Kidney (tissue), 14 donors: ENCODE results near the gene OR51B6. TPM values are rescaled to one million over a fixed set of nuclear protein-coding genes. Genes with fewer than 3 reads are reported as not detected.

ENCODE experiments used
- DNase-seq, 5 donors: peaks; one replicate each; pipeline ENCODE4 v3.0.0-alpha.2; 2013 to 2020
- FAIRE-seq: peaks from 2 replicates; lab custom pipeline; 2012; peaks lifted over from hg19 to GRCh38; lab: Jason Lieb, UNC
- H3K27ac ChIP-seq, 2 donors: one replicate each; pipeline ENCODE4 v1.7.0; 2013; ENCODE audit warnings: low read depth in 2 of 2, low read length in 2 of 2, inconsistent platforms in 1 of 2
- H3K27me3 ChIP-seq: one replicate; pipeline ENCODE4 v1.7.1; 2013; ENCODE audit warnings: low read length, inconsistent platforms; ENCODE audit not compliant: control insufficient read depth, insufficient read depth
- H3K36me3 ChIP-seq, 3 donors: one replicate each; pipeline versions ENCODE4 v1.7.0 to v1.7.1; 2013; ENCODE audit warnings: low read length in 3 of 3, control low read depth in 1 of 3, inconsistent platforms in 1 of 3; ENCODE audit not compliant: insufficient read depth in 3 of 3, control insufficient read depth in 2 of 3
- H3K4me1 ChIP-seq, 3 donors: one replicate each; pipeline versions ENCODE4 v1.7.0 to v1.7.1; 2013; ENCODE audit warnings: low read length in 3 of 3, inconsistent platforms in 1 of 3, low read depth in 1 of 3; ENCODE audit not compliant: control insufficient read depth in 2 of 3, insufficient read depth in 2 of 3
- H3K4me3 ChIP-seq, 3 donors: one replicate each; pipeline versions ENCODE4 v1.7.0 to v1.8.1; 2013; ENCODE audit warnings: low read length in 3 of 3, control low read depth in 1 of 3, inconsistent platforms in 1 of 3
- H3K9ac ChIP-seq, 3 donors: one replicate each; pipeline versions ENCODE4 v1.7.0 to v1.7.1; 2013; ENCODE audit warnings: low read length in 3 of 3, control low read depth in 1 of 3, inconsistent platforms in 1 of 3
- H3K9me3 ChIP-seq, 3 donors: one replicate each; pipeline versions ENCODE4 v1.7.0 to v1.7.1; 2013; ENCODE audit warnings: low read length in 3 of 3, control low read depth in 1 of 3, inconsistent platforms in 1 of 3; ENCODE audit not compliant: control insufficient read depth in 2 of 3, insufficient read depth in 1 of 3
- intact Hi-C: fragments of 100-400 bp; cut with DNase I; formaldehyde crosslinking; loops from one replicate; pipeline ENCODE4 v1.11.1; 2022
- polyA plus RNA-seq: library from polyadenylated mRNA; stranded (reverse); fragments of 350-450 nt; fragmentation: Illumina TruSeq; extraction: RNeasy Lipid Tissue Mini Kit (QIAGEN cat#74804); gene quantifications from one replicate; pipeline ENCODE4 v1.2.3, GENCODE V29; 2014; ENCODE audit warnings: low read depth, low replicate concordance; ENCODE audit not compliant: insufficient read depth
- total RNA-seq: library from RNA; stranded (reverse); fragmentation: NEBNext Ultra II Directional; extraction: Animal tissue kit (Norgen Biotek cat#: 25700); gene quantifications from one replicate; pipeline ENCODE4 v1.2.1, GENCODE V29; 2021
- TF ChIP-seq, protein P1 (sequence below): IDR thresholded peaks from 3 replicates; pipeline ENCODE4 v1.5.1; 2012; ENCODE audit warnings: mild to moderate bottlenecking, moderate library complexity, borderline replicate concordance; ENCODE audit not compliant: insufficient read depth; ENCODE audit errors: extremely low read depth
- donor health status: control.
- donor health status: control.
- donor health status: control.
- donor health status: control.
- donor health status: control.
- donor health status: DM: yes; HTN: yes; CAD: no.
- donor health status: Normal renal cell carcinoma (clear cell type).

The OR51B6 gene
- total and polyA plus RNA-seq, 2 donors from 2014 or later = not detected

DNA sequence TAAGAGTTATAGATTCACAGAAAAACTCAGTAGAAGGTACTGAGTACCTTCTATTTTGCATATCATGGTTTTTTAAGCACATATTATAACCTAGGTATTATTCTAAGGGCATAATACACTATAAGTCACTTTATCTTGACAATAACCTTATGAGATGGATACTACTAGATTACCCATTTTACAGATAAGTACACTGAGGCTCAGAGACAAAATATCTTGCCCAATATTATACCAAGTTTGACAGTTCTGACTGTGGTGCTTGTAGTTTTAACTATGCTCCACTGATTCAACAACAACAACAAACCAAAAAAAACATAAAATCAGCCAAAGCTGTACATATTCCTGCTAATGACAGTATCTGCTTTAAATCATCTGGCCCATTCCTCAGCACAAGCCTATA lies 42.8 kb downstream of the OR51B6 start:
- Histone ChIP-seq H3K27ac (no peak overlapping the region), H3K4me1 (no peaks in the 10 kb centered on the region), H3K9me3 (no peaks in the 10 kb centered on the region), H3K27me3 (no peaks in the 10 kb centered on the region), H3K9ac (no peak overlapping the region), H3K4me3 (no peak overlapping the region), H3K36me3 (no peaks in the 10 kb centered on the region)
- TF ChIP-seq, protein P1, sequence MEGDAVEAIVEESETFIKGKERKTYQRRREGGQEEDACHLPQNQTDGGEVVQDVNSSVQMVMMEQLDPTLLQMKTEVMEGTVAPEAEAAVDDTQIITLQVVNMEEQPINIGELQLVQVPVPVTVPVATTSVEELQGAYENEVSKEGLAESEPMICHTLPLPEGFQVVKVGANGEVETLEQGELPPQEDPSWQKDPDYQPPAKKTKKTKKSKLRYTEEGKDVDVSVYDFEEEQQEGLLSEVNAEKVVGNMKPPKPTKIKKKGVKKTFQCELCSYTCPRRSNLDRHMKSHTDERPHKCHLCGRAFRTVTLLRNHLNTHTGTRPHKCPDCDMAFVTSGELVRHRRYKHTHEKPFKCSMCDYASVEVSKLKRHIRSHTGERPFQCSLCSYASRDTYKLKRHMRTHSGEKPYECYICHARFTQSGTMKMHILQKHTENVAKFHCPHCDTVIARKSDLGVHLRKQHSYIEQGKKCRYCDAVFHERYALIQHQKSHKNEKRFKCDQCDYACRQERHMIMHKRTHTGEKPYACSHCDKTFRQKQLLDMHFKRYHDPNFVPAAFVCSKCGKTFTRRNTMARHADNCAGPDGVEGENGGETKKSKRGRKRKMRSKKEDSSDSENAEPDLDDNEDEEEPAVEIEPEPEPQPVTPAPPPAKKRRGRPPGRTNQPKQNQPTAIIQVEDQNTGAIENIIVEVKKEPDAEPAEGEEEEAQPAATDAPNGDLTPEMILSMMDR = no peak
- FAIRE-seq (no peak), DNase-seq (no peak)
- intact Hi-C loops = no loop called here

DNA sequence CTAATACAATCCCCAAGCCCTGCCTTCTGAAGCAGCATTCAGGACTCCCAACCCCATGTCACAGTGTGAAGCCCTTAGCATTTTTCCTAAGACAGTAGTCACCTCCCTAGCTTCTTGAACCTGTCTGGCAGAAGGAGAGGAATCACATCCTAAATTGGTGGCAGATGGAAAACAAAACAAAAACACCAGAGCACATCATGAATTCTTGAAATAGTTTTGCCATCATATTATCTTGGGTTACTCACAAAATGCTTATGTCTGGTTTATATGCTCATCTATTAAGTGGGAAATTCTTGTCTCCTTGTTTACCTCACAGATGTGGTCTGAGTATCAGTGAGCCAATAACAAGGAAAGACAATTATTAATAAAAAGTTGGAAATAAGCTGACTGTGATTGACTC lies 47.6 kb downstream of the OR51B6 start:
- no peaks in the 10 kb centered on the region for H3K9me3 ChIP-seq
- H3K27me3 ChIP-seq = no peaks in the 10 kb centered on the region
- DNase-seq = no peak
- intact Hi-C loops = no loop called here
- no peak overlapping the region for H3K9ac ChIP-seq
- no peaks in the 10 kb centered on the region for H3K4me1 ChIP-seq
- TF ChIP-seq, protein P1 = no peak
- no peaks in the 10 kb centered on the region for H3K36me3 ChIP-seq
- no peak overlapping the region for H3K4me3 ChIP-seq
- no peak for FAIRE-seq
- no peak overlapping the region for H3K27ac ChIP-seq

Other genes starting within 250 kb of the OR51B6 start
- gene OR52A5, start 213.2 kb upstream of the OR51B6 start, total RNA-seq = not detected
- gene OR52A5, start 213.2 kb upstream of the OR51B6 start, polyA plus RNA-seq = not detected
- gene OR52A1, start 196.8 kb upstream of the OR51B6 start, total RNA-seq = not detected
- not detected for gene OR52A1, start 196.8 kb upstream of the OR51B6 start, polyA plus RNA-seq
- gene OR51V1, start 150.8 kb upstream of the OR51B6 start, total RNA-seq = not detected
- gene OR51V1, start 150.8 kb upstream of the OR51B6 start, polyA plus RNA-seq = not detected
- gene HBB, start 124.4 kb upstream of the OR51B6 start, total RNA-seq = 59.9 TPM
- 10.9 TPM for gene HBB, start 124.4 kb upstream of the OR51B6 start, polyA plus RNA-seq
- gene HBD, start 117.0 kb upstream of the OR51B6 start, total RNA-seq = 1.3 TPM
- gene HBD, start 117.0 kb upstream of the OR51B6 start, polyA plus RNA-seq = 5.6 TPM
- not detected for gene HBG1, start 101.7 kb upstream of the OR51B6 start, total RNA-seq
- gene HBG1, start 101.7 kb upstream of the OR51B6 start, polyA plus RNA-seq = not detected
- not detected for gene HBG2, start 96.7 kb upstream of the OR51B6 start, total RNA-seq
- not detected for gene HBG2, start 96.7 kb upstream of the OR51B6 start, polyA plus RNA-seq
- gene HBE1, start 81.6 kb upstream of the OR51B6 start, total RNA-seq = not detected
- not detected for gene HBE1, start 81.6 kb upstream of the OR51B6 start, polyA plus RNA-seq
- not detected for gene OR51B4, start 49.6 kb upstream of the OR51B6 start, total RNA-seq
- gene OR51B4, start 49.6 kb upstream of the OR51B6 start, polyA plus RNA-seq = not detected
- gene OR51B2, start 27.2 kb upstream of the OR51B6 start, total RNA-seq = not detected
- not detected for gene OR51B2, start 27.2 kb upstream of the OR51B6 start, polyA plus RNA-seq
- gene OR51B5, start 8.0 kb upstream of the OR51B6 start, total RNA-seq = not detected
- gene OR51B5, start 8.0 kb upstream of the OR51B6 start, polyA plus RNA-seq = not detected
- gene OR51M1, start 32.3 kb downstream of the OR51B6 start, total RNA-seq = not detected
- not detected for gene OR51M1, start 32.3 kb downstream of the OR51B6 start, polyA plus RNA-seq
- not detected for gene OR51Q1, start 70.6 kb downstream of the OR51B6 start, total RNA-seq
- not detected for gene OR51Q1, start 70.6 kb downstream of the OR51B6 start, polyA plus RNA-seq
- 0.35 TPM for gene OR51I1, start 90.0 kb downstream of the OR51B6 start, total RNA-seq
- gene OR51I1, start 90.0 kb downstream of the OR51B6 start, polyA plus RNA-seq = not detected
- gene OR51I2, start 97.8 kb downstream of the OR51B6 start, total RNA-seq = not detected
- not detected for gene OR51I2, start 97.8 kb downstream of the OR51B6 start, polyA plus RNA-seq
- gene OR52D1, start 137.2 kb downstream of the OR51B6 start, total RNA-seq = not detected
- not detected for gene OR52D1, start 137.2 kb downstream of the OR51B6 start, polyA plus RNA-seq
- 0.35 TPM for gene UBQLN3, start 158.4 kb downstream of the OR51B6 start, total RNA-seq
- not detected for gene UBQLN3, start 158.4 kb downstream of the OR51B6 start, polyA plus RNA-seq
- gene UBQLNL, start 165.2 kb downstream of the OR51B6 start, total RNA-seq = 0.69 TPM
- 0.32 TPM for gene UBQLNL, start 165.2 kb downstream of the OR51B6 start, polyA plus RNA-seq
- 0.57 TPM for gene OR52H1, start 197.0 kb downstream of the OR51B6 start, total RNA-seq
- not detected for gene OR52H1, start 197.0 kb downstream of the OR51B6 start, polyA plus RNA-seq
- not detected for gene OR52B6, start 229.4 kb downstream of the OR51B6 start, total RNA-seq
- not detected for gene OR52B6, start 229.4 kb downstream of the OR51B6 start, polyA plus RNA-seq
- 6.5 TPM for gene TRIM6, start 245.1 kb downstream of the OR51B6 start, total RNA-seq
- 7.4 TPM for gene TRIM6, start 245.1 kb downstream of the OR51B6 start, polyA plus RNA-seq